DMS53 treated with DMSO at 0.1 percent for 48 hours (cell line): Measurements from ENCODE around the gene COL2A1.

Source experiments
- DNase-seq: peaks from one replicate; lab custom pipeline; 2025; ENCODE audit not compliant: unreplicated experiment; lab: John Stamatoyannopoulos, UW

Gene COL2A1

GRCh38 chr12:47991106-47992061, 12.9 kb downstream of the COL2A1 start:
- no peak for DNase-seq

- DNase-seq, result no peak
Observed at GRCh38 chr12:47990351-47991105, 13.7 kb downstream of the COL2A1 start.

GRCh38 chr12:47989666-47990065, 14.6 kb downstream of the COL2A1 start:
- DNase-seq, result no peak

- no peak for DNase-seq
Observed at GRCh38 chr12:47989023-47989417, 15.3 kb downstream of the COL2A1 start.

- no peak for DNase-seq
Observed at GRCh38 chr12:47988073-47989022, 15.9 kb downstream of the COL2A1 start.

- no peak for DNase-seq
Observed at GRCh38 chr12:47987411-47988072, 16.7 kb downstream of the COL2A1 start.

- DNase-seq, result no peak
Observed at GRCh38 chr12:47986832-47987231, 17.4 kb downstream of the COL2A1 start.

GRCh38 chr12:47986291-47986660, 18.0 kb downstream of the COL2A1 start:
- DNase-seq, result no peak

- no peak for DNase-seq
Observed at GRCh38 chr12:47985596-47986290, 18.5 kb downstream of the COL2A1 start.

GRCh38 chr12:47984331-47984801, 19.9 kb downstream of the COL2A1 start:
- no peak for DNase-seq

- no peak for DNase-seq
Observed at GRCh38 chr12:47983541-47984115, 20.6 kb downstream of the COL2A1 start.

- no peak for DNase-seq
Observed at GRCh38 chr12:47982770-47983169, 21.5 kb downstream of the COL2A1 start.

GRCh38 chr12:47982311-47982710, 22.0 kb downstream of the COL2A1 start:
- DNase-seq, result no peak

- no peak for DNase-seq
Observed at GRCh38 chr12:47981496-47982260, 22.6 kb downstream of the COL2A1 start.

- no peak for DNase-seq
Observed at GRCh38 chr12:47980779-47981495, 23.3 kb downstream of the COL2A1 start.

GRCh38 chr12:47980197-47980596, 24.1 kb downstream of the COL2A1 start:
- no peak for DNase-seq

GRCh38 chr12:47979686-47980085, 24.6 kb downstream of the COL2A1 start:
- DNase-seq, result no peak

GRCh38 chr12:47979166-47979565, 25.1 kb downstream of the COL2A1 start:
- DNase-seq, result no peak
